SW 1271 (cell line): ENCODE measurements around the gene POLN.

Experiments
- DNase-seq, 2 experiments: peaks; one replicate each; lab custom pipeline; 2025; lab: John Stamatoyannopoulos, UW

POLN gene

GRCh38 chr4:2116687-2117400 is 125.1 kb downstream of the POLN start:
- DNase-seq, result no peak

- DNase-seq, result no peak
These were observed 136.4 kb downstream of the POLN start for GRCh38 chr4:2105559-2105958.

- DNase-seq, result no peak
These were observed 137.2 kb downstream of the POLN start for GRCh38 chr4:2104556-2105345.

- no peak for DNase-seq
These were observed 137.9 kb downstream of the POLN start for GRCh38 chr4:2103843-2104547.

GRCh38 chr4:2103127-2103842 is 138.6 kb downstream of the POLN start:
- no peak for DNase-seq

GRCh38 chr4:2102045-2102883 is 139.7 kb downstream of the POLN start:
- no peak for DNase-seq

GRCh38 chr4:2101346-2102044 is 140.4 kb downstream of the POLN start:
- DNase-seq, result no peak

GRCh38 chr4:2096073-2096609 is 145.8 kb downstream of the POLN start:
- DNase-seq, result peak in 1 of 2 experiments; percentile 4

GRCh38 chr4:2095236-2096072 is 146.5 kb downstream of the POLN start:
- no peak for DNase-seq

GRCh38 chr4:2094545-2094944 is 147.4 kb downstream of the POLN start:
- DNase-seq, result no peak

GRCh38 chr4:2093265-2093664 is 148.7 kb downstream of the POLN start:
- no peak for DNase-seq

GRCh38 chr4:2092669-2093053 is 149.3 kb downstream of the POLN start:
- DNase-seq, result no peak

GRCh38 chr4:2091990-2092668 is 149.8 kb downstream of the POLN start:
- DNase-seq, result no peak

- no peak for DNase-seq
These were observed 151.3 kb downstream of the POLN start for GRCh38 chr4:2090642-2091041.

- no peak for DNase-seq
These were observed 152.7 kb downstream of the POLN start for GRCh38 chr4:2089222-2089621.

GRCh38 chr4:2087170-2087569 is 154.8 kb downstream of the POLN start:
- no peak for DNase-seq

- DNase-seq, result no peak
These were observed 156.4 kb downstream of the POLN start for GRCh38 chr4:2085496-2085901.

- DNase-seq, result no peak
These were observed 157.6 kb downstream of the POLN start for GRCh38 chr4:2084316-2084715.

GRCh38 chr4:2083826-2084160 is 158.1 kb downstream of the POLN start:
- no peak for DNase-seq
